HG02759 (cell line): ENCODE measurements around the gene CEP170B.
"Not testable (repeated sequence)": the region's sequence is repeated elsewhere in the genome, so short reads cannot be mapped to it uniquely, and the experiment has no call there.

ENCODE experiments used
- ATAC-seq: cut with Tn5 transposase; IDR thresholded peaks from one replicate; pipeline ENCODE4 v1.9.1; 2021; ENCODE audit warnings: mild to moderate bottlenecking, moderate library complexity; ENCODE audit not compliant: unreplicated experiment

Gene CEP170B

DNA sequence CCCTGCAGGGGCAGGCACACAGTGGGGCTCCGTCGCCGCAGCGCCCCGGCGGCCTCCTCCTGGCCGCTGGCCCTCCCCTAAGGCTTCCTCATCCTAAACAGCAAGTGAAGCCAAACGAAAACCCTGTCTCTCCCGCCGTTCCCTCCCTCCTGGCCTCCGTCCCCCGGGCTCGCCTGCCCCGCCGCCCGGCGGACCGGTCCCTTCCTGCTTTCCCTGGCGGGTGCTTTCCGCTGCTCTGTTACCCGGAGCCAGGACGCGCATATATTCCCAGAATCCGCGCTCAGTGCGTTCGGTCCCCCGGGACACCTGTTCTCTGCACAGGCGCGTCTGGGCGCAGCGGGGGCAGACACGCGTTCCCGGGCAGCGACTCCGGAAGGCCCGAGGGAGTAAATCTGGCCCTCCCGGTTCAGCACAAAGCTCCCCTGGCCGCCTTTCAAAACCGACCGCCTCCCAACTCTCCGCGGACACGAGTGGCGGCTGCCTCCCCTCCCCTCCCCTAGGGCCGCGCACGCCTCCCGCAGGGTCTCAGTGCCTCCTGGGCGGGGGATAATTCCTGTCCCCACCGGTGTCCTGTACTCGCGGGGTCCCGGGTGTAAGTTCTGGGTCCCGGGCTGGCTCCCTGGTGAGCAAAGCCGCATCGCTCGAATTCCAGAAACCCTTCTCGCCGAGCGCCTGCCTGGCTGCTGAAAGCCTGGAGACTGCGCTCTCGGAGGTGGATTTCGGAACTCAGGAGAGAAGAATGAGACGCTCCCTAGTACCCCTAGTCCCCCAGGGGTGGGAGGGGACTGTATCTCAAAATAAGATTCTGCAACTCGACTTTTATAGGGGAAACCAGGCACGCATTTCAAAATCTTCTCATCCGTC lies 21.4 kb upstream of the CEP170B start:
- no peak for ATAC-seq

GRCh38 chr14:104844306-104845032 lies 20.6 kb upstream of the CEP170B start:
- ATAC-seq, result no peak

- no peak for ATAC-seq
Observed at GRCh38 chr14:104845033-104845666, 19.9 kb upstream of the CEP170B start.

DNA sequence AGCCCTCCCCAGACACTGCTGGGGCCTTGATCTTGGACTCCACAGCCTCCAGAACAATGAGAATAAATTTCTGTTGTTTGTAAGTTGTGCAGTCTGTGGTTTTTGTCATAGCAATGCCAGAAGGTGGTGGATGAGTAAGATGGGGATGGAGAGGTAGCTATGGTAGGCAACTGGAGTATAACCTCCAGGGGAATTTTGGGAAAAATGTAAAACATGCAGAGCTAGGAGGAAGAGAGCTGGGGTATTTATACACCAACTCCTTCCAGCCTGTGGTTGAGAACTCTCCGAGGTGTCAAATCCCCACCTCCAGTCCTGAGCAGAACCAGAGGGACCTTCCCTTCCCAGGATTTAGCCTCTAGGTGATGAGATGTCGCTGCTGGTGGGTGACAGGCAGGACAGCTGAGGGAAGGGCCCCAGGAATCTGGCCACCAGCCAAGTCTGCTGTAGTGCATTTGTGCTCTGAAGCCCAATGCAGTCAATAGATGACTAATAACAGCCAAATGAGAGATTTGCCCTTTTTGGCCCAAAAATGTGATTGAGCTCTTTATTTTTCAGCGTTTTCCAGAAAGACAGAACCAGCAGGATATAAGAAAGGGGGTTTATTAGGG lies 19.1 kb upstream of the CEP170B start:
- no peak for ATAC-seq

GRCh38 chr14:104852280-104852663 lies 12.8 kb upstream of the CEP170B start:
- no peak for ATAC-seq

GRCh38 chr14:104855532-104856090 lies 9.5 kb upstream of the CEP170B start:
- no peak for ATAC-seq

- ATAC-seq, result no peak
Observed at GRCh38 chr14:104856157-104856868, 8.8 kb upstream of the CEP170B start.

DNA sequence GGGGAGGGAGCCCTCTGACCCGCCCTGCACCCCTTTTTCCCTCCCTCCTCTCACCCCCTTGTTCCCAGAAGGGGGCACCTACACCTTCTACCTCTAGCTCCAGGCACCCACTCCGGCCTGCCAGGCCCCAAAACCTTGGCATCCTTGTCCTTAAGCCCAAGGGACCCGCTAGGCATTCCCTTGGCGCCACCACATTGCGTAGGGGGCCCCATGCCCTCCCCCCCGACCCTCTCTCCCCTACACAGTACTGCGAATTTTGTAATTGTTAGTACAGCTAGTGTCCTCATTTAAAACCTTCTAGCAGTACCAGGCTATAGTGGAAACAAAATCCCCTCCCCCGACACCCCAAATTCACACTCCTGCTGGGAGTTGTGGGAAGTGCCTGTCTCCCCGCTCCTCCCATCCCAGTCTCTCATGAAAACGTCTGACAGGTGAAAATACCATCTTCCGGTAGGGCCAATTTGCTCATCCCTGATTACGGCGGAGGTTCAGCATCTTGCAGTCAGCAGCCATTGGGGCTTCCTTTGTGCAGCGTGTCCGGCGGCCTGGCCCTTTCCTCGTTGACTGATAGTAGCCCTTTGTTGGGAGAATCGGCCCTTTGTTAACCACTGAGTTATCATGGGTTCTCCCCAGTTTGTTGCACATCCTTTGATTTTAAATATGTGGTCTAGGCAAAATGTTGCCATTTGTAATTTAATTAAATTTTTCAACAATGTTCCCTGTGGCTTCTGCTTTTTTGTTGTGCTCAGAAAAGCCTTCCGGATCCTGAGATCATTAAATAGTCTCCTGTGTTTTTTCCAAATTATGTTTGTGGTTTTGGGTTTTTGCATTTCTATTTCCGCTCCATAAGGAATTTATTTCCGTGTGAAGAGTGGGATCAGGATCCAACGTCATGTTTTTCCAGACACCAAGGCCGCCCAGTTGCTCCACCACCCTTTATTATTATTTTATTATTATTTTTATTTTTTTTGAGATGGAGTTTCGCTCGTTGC lies 7.9 kb upstream of the CEP170B start:
- ATAC-seq, result no peak

GRCh38 chr14:104857931-104858330 lies 7.1 kb upstream of the CEP170B start:
- not testable (repeated sequence) for ATAC-seq

GRCh38 chr14:104858811-104859426 lies 6.1 kb upstream of the CEP170B start:
- no peak for ATAC-seq

DNA sequence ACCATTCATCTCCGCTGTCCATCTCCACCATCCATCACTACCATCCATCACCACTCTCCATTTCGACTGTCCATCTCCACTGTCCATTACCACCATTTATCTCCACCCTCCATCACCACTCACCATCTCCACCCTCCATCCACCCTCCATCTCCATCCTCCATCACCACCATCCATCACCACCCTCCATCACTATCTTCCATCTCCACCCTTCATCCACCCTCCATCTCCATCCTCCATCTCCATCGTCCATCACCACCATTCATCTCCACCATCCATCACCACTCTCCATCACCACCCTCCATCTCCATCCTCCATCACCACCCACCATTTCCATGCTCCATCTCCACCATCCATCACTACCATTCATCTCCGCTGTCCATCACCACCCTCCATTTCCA lies 5.2 kb upstream of the CEP170B start:
- ATAC-seq, result no peak

DNA sequence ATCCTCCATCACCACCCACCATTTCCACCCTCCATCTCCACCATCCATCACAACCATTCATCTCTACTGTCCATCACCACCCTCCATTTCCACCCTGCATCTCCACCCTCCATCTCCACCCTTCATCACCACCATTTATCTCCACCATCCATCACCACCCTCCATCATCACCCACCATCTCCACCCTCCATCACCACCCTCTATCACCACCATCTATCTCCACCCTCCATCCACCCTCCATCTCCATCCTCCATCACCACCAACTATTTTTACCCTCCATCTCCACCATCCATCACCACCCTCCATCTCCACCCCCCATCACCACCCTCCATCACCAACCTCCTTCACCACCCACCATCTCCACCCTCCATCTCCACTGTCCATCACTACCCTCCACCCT lies 4.7 kb upstream of the CEP170B start:
- no peak for ATAC-seq

- no peak for ATAC-seq
Observed at GRCh38 chr14:104863131-104863862, 1.8 kb upstream of the CEP170B start.

GRCh38 chr14:104863923-104864266 lies 1.2 kb upstream of the CEP170B start:
- no peak for ATAC-seq

GRCh38 chr14:104864267-104865080 lies 594 bp upstream of the CEP170B start:
- ATAC-seq, result no peak

GRCh38 chr14:104865631-104866441 lies 768 bp downstream of the CEP170B start:
- ATAC-seq, result no peak
